Measurements from ENCODE around the gene FAM3C. TPM values are rescaled to one million over a fixed set of nuclear protein-coding genes. Genes with fewer than 3 reads are reported as not detected.

The FAM3C gene
- total and polyA plus RNA-seq, 11 donors: 20.6 to 97.2 (median 45.3) TPM

DNA sequence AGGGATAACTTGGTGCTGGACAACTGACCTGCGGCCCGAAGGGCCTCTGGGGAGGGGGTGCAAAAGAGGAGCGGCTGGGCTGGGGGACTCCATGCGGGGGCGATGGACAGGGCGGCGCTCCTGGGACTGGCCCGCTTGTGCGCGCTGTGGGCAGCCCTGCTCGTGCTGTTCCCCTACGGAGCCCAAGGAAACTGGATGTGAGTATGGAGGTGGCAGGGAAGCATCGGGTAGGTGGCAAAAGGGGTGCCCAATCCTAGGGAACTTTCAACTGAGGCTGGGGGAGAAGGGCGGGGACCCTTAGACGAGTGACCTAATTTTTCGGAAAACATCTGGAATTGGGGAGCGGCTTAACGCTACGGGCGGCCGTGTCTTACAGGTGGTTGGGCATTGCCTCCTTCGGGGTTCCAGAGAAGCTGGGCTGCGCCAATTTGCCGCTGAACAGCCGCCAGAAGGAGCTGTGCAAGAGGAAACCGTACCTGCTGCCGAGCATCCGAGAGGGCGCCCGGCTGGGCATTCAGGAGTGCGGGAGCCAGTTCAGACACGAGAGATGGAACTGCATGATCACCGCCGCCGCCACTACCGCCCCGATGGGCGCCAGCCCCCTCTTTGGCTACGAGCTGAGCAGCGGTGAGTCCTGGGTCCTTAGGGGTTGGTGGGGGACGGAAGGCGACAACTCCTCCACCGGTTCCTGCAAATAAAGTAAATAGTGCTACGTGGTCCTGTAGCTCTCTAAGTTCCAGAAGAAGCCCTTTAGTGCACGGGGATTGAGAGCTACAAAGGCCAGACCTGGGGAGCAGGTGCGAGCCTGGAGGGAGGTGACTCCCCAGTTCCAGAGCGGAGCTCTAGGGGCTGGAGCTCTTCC lies 66.7 kb downstream of the FAM3C start:
- intact Hi-C loops (cut with DNase I): no loop called here
- no peaks in the 10 kb centered on the region for H3K9me3 ChIP-seq
- no peaks in the 10 kb centered on the region for H3K36me3 ChIP-seq
- DNase-seq: peak in 1 of 5 donors; percentile 27
- WGBS, 4 donors: 2 to 3% (median 3%) methylated on average over 30 to 47 of the region's 47 CpGs
- TF ChIP-seq POLR2A (IDR thresholded peaks at IDR 0.05): no peak
- TF ChIP-seq, protein P1, sequence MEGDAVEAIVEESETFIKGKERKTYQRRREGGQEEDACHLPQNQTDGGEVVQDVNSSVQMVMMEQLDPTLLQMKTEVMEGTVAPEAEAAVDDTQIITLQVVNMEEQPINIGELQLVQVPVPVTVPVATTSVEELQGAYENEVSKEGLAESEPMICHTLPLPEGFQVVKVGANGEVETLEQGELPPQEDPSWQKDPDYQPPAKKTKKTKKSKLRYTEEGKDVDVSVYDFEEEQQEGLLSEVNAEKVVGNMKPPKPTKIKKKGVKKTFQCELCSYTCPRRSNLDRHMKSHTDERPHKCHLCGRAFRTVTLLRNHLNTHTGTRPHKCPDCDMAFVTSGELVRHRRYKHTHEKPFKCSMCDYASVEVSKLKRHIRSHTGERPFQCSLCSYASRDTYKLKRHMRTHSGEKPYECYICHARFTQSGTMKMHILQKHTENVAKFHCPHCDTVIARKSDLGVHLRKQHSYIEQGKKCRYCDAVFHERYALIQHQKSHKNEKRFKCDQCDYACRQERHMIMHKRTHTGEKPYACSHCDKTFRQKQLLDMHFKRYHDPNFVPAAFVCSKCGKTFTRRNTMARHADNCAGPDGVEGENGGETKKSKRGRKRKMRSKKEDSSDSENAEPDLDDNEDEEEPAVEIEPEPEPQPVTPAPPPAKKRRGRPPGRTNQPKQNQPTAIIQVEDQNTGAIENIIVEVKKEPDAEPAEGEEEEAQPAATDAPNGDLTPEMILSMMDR (IDR thresholded peaks at IDR 0.05): no peak
- peaks cover 7 to 72% (median 62%) of the 10 kb centered on the region in 9 donors for H3K27me3 ChIP-seq
- H3K27ac ChIP-seq: no peak overlapping the region
- ATAC-seq: peak; percentile 15 to 39 (median 26)
- H3K4me3 ChIP-seq: peak overlapping the region; percentile 15 to 51 (median 41)
- H3K4me1 ChIP-seq: peaks cover 0 to 25% (median 14%) of the 10 kb centered on the region in 12 donors

DNA sequence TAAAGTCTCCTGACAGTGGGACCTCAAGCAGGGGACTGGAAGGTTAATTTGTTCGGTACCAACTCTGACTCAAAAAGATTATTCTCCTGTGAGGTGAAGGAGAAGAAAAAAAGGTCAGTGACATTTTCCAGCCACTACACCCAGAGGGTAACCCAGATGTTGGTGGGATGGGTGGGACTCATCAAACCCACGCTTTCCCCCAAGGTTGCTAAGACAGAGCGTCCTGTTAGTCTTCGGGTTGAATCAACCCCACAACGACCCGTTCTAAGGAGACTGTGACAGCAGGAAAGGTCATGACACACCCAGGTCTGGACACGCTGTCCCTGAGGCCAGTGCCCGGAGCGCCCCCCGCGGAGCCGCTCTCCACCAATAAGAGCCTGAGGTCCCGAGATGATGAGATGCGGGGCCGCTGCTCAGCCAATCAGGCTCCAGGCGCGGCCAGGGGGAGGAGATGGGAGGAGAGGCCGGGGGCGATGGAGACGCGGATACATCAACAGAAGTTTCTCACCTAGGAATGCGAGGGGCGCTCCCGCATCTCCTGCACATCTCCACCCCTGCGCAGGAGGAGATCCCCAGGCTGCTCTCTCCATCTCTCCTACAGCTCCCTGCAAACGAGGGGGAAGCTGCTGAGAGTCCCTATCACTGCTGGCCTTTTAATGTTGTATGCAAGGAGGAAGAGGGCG lies 67.5 kb downstream of the FAM3C start, which contains the start of gene WNT16:
WNT16 (plus strand) TSS at position 493 of the 683 bp plus-strand sequence. CDS start 293 bp downstream, outside the sequence.
- TF ChIP-seq, protein P1 (IDR thresholded peaks at IDR 0.05): no peak
- no peak for TF ChIP-seq POLR2A (IDR thresholded peaks at IDR 0.05)
- no peaks in the 10 kb centered on the region for H3K36me3 ChIP-seq
- peak within 1 kb of the TSS; percentile 15 to 51 (median 41) for H3K4me3 ChIP-seq
- peaks cover 7 to 69% (median 55%) of the 10 kb centered on the region in 9 donors for H3K27me3 ChIP-seq
- ATAC-seq (peak in 3 of 4 donors; percentile 26 to 60 (median 57)), DNase-seq (peak in 2 of 5 donors; percentile 26 to 55)
- 15 to 23% (median 17%) methylated on average over 24 to 27 of the region's 27 CpGs for WGBS, 4 donors
- H3K9me3 ChIP-seq: no peaks in the 10 kb centered on the region
- H3K27ac ChIP-seq: no peak within 1 kb of the TSS
- H3K4me1 ChIP-seq: peaks cover 0 to 25% (median 14%) of the 10 kb centered on the region in 12 donors
- intact Hi-C loops (cut with DNase I): no loop called here

DNA sequence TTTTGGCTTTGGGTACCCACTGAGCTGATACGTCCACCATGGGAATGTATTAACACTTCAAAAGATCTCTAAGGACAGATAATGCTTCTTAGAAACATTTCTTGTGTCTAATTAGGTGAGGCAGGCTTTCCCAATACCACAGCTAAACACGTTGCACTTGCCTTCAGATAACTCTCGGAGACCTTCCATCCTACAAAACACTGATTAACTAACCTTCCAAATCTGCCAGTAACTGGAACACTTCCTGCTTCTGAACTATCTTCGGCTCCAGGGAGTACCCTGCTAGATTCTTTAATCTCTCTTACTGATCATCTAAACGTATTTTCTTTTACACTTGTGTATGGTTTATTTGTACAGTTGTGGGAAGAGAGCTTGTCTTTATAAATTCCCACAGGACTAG lies 68.4 kb downstream of the FAM3C start:
- intact Hi-C loops (cut with DNase I): no loop called here
- WGBS, 4 donors: 72 to 81% (median 77%) methylated on average over 5 of the region's 5 CpGs
- Histone ChIP-seq H3K4me3 (no peak overlapping the region), H3K36me3 (no peaks in the 10 kb centered on the region), H3K9me3 (no peaks in the 10 kb centered on the region), H3K27me3 (peaks cover 7 to 59% (median 46%) of the 10 kb centered on the region in 9 donors), H3K27ac (no peak overlapping the region), H3K4me1 (peaks cover 0 to 25% (median 14%) of the 10 kb centered on the region in 12 donors)
- ATAC-seq (no peak), DNase-seq (no peak)
- TF ChIP-seq, protein P1 (IDR thresholded peaks at IDR 0.05): no peak
- TF ChIP-seq POLR2A (IDR thresholded peaks at IDR 0.05): no peak

All from heart left ventricle (tissue), 16 donors.